ENCODE results near the gene MXI1.
"Not testable (repeated sequence)": the region's sequence is repeated elsewhere in the genome, so short reads cannot be mapped to it uniquely, and the experiment has no call there.

MXI1 gene

DNA sequence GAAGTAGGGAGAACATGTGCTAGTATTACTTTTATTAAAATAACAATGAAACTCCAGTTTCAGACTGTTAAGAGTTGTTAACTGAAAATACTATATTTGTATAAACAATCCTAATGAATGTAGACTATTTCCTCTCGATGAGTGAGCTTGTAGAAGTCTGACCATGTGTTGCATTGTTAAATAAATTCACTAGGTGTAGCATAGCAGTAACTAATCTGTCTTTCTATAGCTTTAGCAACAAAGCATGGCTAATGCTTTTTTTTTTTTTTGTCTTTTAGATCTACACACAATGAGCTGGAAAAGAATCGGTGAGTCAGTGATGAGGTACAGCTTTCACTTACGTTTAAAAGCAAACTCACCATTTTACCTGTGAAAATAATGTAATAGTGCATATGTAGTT lies 37.1 kb downstream of the MXI1 start:
- ChIA-PET CTCF (interaction anchor here (1.0 to 1.1 kb wide), 2 partner anchors 13 to 24 kb away, joined by 3 to 4 read pairs; no protein-coding TSS in a partner anchor), POLR2A (no interaction called here)
- DNase-seq (ENCODE audit: extremely low spot score), result no peak
- no peak for TF ChIP-seq SUZ12 (IDR thresholded peaks at IDR 0.05)
- TF ChIP-seq, protein P1, sequence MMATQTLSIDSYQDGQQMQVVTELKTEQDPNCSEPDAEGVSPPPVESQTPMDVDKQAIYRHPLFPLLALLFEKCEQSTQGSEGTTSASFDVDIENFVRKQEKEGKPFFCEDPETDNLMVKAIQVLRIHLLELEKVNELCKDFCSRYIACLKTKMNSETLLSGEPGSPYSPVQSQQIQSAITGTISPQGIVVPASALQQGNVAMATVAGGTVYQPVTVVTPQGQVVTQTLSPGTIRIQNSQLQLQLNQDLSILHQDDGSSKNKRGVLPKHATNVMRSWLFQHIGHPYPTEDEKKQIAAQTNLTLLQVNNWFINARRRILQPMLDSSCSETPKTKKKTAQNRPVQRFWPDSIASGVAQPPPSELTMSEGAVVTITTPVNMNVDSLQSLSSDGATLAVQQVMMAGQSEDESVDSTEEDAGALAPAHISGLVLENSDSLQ (IDR thresholded peaks at IDR 0.05), result no peak
- TF ChIP-seq HDGF (IDR thresholded peaks at IDR 0.05; ENCODE audit: borderline replicate concordance), result no peak

DNA sequence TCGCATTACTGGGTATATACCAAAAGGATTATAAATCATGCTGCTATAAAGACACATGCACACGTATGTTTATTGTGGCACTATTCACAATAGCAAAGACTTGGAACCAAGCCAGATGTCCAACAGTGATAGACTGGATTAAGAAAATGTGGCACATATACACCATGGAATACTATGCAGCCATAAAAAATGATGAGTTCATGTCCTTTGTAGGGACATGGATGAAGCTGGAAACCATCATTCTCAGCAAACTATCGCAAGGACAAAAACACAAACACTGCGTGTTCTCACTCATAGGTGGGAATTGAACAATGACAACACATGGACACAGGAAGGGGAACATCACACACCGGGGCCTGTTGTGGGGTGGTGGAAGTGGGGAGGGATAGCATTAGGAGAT lies 40.4 kb downstream of the MXI1 start:
- CTCF ChIA-PET; DNase-seq (ENCODE audit: extremely low spot score); POLR2A ChIA-PET: not testable (repeated sequence)

DNA sequence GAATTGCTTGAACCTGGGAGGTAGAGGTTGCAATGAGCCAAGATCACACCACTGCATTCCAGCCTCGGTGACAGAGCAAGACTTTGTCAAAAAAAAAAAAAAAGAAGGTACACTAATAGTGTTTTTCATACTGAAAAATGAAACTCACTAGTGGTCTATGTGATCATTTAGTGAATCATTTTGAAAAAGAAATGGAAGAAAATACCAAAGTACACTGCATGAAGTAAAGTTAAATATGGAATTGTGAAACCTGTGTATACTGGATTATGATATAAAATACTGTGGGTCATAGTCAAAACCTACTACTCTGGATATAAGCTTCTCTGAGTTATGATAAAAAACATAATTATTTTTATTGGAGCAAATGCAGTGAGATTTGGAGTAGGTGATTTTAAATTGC lies 42.1 kb downstream of the MXI1 start:
- DNase-seq (ENCODE audit: extremely low spot score); POLR2A ChIA-PET; CTCF ChIA-PET: not testable (repeated sequence)

DNA sequence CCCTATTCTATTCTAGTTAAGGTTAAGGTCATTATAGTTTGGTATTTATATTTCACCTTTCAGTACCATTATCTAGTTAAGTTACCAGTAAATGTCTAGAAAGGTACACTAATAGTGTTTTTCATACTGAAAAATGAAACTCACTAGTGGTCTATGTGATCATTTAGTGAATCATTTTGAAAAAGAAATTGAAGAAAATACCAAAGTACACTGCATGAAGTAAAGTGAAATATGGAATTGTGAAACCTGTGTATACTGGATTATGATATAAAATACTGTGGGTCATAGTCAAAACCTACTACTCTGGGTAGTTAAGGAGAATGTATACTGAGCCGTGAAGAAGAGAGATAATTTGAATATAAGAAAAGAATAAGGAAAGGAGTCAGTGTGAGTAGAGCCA lies 44.0 kb downstream of the MXI1 start:
- DNase-seq (ENCODE audit: extremely low spot score); POLR2A ChIA-PET; CTCF ChIA-PET: not testable (repeated sequence)

DNA sequence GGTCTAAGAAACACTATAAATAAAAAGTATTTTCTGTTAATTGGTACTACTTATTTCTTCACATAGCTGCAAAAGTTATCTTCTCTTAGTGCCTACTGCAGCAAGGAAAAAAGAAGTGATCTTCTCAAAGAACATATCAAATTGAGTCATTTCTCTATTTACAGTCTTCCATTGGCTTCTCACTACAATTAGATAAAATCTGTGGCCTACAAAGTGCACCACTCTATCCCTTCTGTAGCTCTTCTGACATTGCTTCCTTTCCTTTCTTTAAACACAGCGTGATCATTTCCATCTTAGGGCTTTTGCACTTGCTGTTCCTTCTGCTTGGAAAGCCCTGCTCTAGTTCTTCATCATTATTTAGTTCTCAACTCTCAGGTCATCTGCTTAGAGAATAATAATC lies 44.7 kb downstream of the MXI1 start:
- ChIA-PET CTCF (no interaction called here), POLR2A (no interaction called here)
- no peak for DNase-seq (ENCODE audit: extremely low spot score)
- no peak for TF ChIP-seq NFRKB (IDR thresholded peaks at IDR 0.05)
- no peak for TF ChIP-seq CTBP1 (IDR thresholded peaks at IDR 0.05; ENCODE audit: borderline replicate concordance)
- TF ChIP-seq FOXA1 (IDR thresholded peaks at IDR 0.05), result no peak
- TF ChIP-seq ZNF384 (IDR thresholded peaks at IDR 0.05), result no peak
- TF ChIP-seq LEF1 (IDR thresholded peaks at IDR 0.05; ENCODE audit: borderline replicate concordance), result no peak
- no peak for TF ChIP-seq FOXK2 (IDR thresholded peaks at IDR 0.05)
- TF ChIP-seq SP1 (IDR thresholded peaks at IDR 0.05), result no peak
- no peak for TF ChIP-seq SUZ12 (IDR thresholded peaks at IDR 0.05)
- no peak for TF ChIP-seq BHLHE40 (IDR thresholded peaks at IDR 0.05; ENCODE audit: borderline replicate concordance)

DNA sequence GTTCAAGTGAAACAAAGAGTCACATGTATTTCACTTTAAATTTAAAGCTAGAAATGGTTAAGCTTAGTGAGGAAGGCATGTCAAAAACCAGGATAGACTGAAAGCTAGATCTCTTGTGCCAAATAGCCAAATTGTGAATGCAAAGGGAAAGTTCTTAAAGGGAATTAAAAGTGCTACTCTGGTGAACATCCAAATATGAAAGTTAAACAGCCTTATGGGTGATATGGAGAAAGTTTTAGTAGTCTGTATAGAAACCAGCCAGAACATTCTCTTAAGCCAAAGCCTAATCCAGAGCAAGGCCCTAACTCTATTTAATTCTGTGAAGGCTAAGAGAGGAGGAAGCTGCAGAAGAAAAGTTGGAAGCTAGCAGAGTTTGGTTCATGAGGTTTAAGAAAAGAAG lies 47.1 kb downstream of the MXI1 start:
- POLR2A ChIA-PET, result no interaction called here
- TF ChIP-seq HDGF (IDR thresholded peaks at IDR 0.05; ENCODE audit: borderline replicate concordance), result no peak
- no peak for TF ChIP-seq LEF1 (IDR thresholded peaks at IDR 0.05; ENCODE audit: borderline replicate concordance)
- no peak for TF ChIP-seq ZNF384 (IDR thresholded peaks at IDR 0.05)
- no peak for TF ChIP-seq FOXK2 (IDR thresholded peaks at IDR 0.05)
- TF ChIP-seq ELF4 (IDR thresholded peaks at IDR 0.05), result no peak
- TF ChIP-seq SP1 (IDR thresholded peaks at IDR 0.05), result no peak
- no peak for DNase-seq (ENCODE audit: extremely low spot score)
- CTCF ChIA-PET, result interaction anchor here (0.6 to 1.1 kb wide), 2 partner anchors 25 to 181 kb away, joined by 4 read pairs; no protein-coding TSS in a partner anchor

DNA sequence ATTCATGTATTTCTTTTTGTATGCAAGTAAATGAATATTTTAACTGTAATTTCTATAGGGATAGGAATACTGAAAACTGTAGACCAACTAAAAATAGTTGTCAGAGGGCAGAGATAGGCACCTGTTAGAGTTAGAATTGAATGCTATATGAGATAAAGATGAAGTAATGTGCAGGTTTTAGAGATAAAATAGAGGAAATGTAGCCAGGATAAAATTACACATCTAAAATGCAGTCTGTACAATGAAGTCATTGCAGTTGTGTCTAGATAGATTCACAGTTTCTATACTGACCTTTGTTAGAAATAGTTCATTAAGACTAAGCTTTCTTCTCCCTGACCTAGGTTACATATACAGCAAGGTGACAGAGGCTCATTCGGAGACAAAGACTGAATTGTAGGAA lies 51.1 kb downstream of the MXI1 start:
- TF ChIP-seq ZNF384 (IDR thresholded peaks at IDR 0.05), result no peak
- TF ChIP-seq FOXK2 (IDR thresholded peaks at IDR 0.05), result no peak
- TF ChIP-seq FOXA1 (IDR thresholded peaks at IDR 0.05), result no peak
- no peak for TF ChIP-seq LEF1 (IDR thresholded peaks at IDR 0.05; ENCODE audit: borderline replicate concordance)
- TF ChIP-seq TARDBP (IDR thresholded peaks at IDR 0.05), result no peak
- no peak for TF ChIP-seq HDGF (IDR thresholded peaks at IDR 0.05; ENCODE audit: borderline replicate concordance)
- TF ChIP-seq CTBP1 (IDR thresholded peaks at IDR 0.05; ENCODE audit: borderline replicate concordance), result no peak
- no peak for TF ChIP-seq FOXM1 (IDR thresholded peaks at IDR 0.05; ENCODE audit: borderline replicate concordance)
- no peak for TF ChIP-seq BHLHE40 (IDR thresholded peaks at IDR 0.05; ENCODE audit: borderline replicate concordance)
- TF ChIP-seq SP1 (IDR thresholded peaks at IDR 0.05), result no peak
- TF ChIP-seq, protein P1 (IDR thresholded peaks at IDR 0.05), result no peak
- DNase-seq (ENCODE audit: extremely low spot score), result no peak
- POLR2A ChIA-PET, result interaction anchor here (1.6 kb wide), 1 partner anchor 47 kb away, joined by 6 read pairs; the partner anchor contains the start of gene SMNDC1
- CTCF ChIA-PET, result interaction anchor here (0.5 kb wide), 1 partner anchor 51 kb away, joined by 4 read pairs; no protein-coding TSS in a partner anchor

DNA sequence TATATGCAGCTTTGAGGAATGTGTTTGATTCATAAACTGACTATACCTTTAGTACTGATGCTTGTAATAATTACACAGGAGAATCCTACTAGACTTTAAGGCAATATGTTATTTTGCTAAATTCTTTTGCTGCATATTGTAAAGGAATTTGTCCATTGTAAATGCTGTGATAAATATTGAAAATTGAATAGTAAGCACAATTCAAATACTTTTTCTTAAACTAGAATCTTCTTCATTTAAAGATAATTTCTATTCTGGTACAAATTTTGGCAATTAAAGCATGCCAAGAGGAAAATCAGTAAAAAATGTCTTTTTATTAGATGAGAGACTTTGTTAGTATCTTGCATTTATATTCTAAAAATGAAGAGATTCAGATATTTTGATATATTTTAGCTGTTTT lies 51.9 kb downstream of the MXI1 start:
- ChIA-PET CTCF (no interaction called here), POLR2A (interaction anchor here (1.6 kb wide), 1 partner anchor 46 kb away, joined by 6 read pairs; the partner anchor contains the start of gene SMNDC1)
- TF ChIP-seq SP1 (IDR thresholded peaks at IDR 0.05) (no peak), L3MBTL2 (conservative IDR thresholded peaks at IDR 0.05) (no peak), HDGF (IDR thresholded peaks at IDR 0.05; ENCODE audit: borderline replicate concordance) (no peak), FOXA1 (IDR thresholded peaks at IDR 0.05) (no peak), CTBP1 (IDR thresholded peaks at IDR 0.05; ENCODE audit: borderline replicate concordance) (no peak), ZNF384 (IDR thresholded peaks at IDR 0.05) (no peak), ELF4 (IDR thresholded peaks at IDR 0.05) (no peak)
- TF ChIP-seq, protein P1 (IDR thresholded peaks at IDR 0.05), result no peak
- no peak for DNase-seq (ENCODE audit: extremely low spot score)
